Common myeloid progenitor, CD34-positive (primary cell): ENCODE data around the gene OGFOD1. TPM values are rescaled to one million over a fixed set of nuclear protein-coding genes. Genes with fewer than 3 reads are reported as not detected.
A peak's percentile ranks its signal among the peaks of the same experiment; 100 is the strongest.

Experiments
- CTCF ChIA-PET: fragments of 350-600 bp; sonication (Branson Sonifier 250); formaldehyde crosslinking; loops from one replicate; lab custom pipeline; 2021; ENCODE audit warnings: antibody characterized with exemption; lab: Charles Lee
- POLR2A ChIA-PET: fragments of 350-600 bp; sonication (Branson Sonifier 250); formaldehyde crosslinking; loops from one replicate; lab custom pipeline; 2021; ENCODE audit warnings: antibody characterized with exemption; lab: Charles Lee
- DNase-seq, 3 donors: peaks; one replicate each; pipeline versions ENCODE4 v3.0.0 to v3.0.0-alpha.2; 2013
- H3K27ac ChIP-seq, 2 experiments: 1 replicate in 1 of 2; 2 replicates in 1 of 2; pipeline ENCODE4 v1.7.0; 2013; ENCODE audit warnings: inconsistent platforms in 2 of 2, low read length in 2 of 2, mild to moderate bottlenecking in 2 of 2, low read depth in 1 of 2, moderate library complexity in 1 of 2; ENCODE audit not compliant: severe bottlenecking in 2 of 2, insufficient read depth in 1 of 2, poor library complexity in 1 of 2
- H3K27me3 ChIP-seq, 5 experiments: replicated peaks in 2 of 5; 1 replicate in 3 of 5; 2 replicates in 2 of 5; pipeline versions ENCODE4 v1.6.1 to v1.7.0; 2013; ENCODE audit warnings: low read length in 4 of 5, mild to moderate bottlenecking in 2 of 5, moderate library complexity in 2 of 5, inconsistent platforms in 1 of 5; ENCODE audit not compliant: insufficient read depth in 5 of 5, control insufficient read depth in 4 of 5
- H3K36me3 ChIP-seq, 4 experiments: 1 replicate in 2 of 4; 2 replicates in 2 of 4; pipeline versions ENCODE4 v1.6.1 to v1.7.0; 2013; ENCODE audit warnings: low read length in 3 of 4, control low read depth in 1 of 4, mild to moderate bottlenecking in 1 of 4; ENCODE audit not compliant: control insufficient read depth in 4 of 4, insufficient read depth in 4 of 4
- H3K4me1 ChIP-seq, 4 experiments: 1 replicate in 3 of 4; 2 replicates in 1 of 4; pipeline versions ENCODE4 v1.6.1 to v1.7.1; 2013; ENCODE audit warnings: low read length in 3 of 4, mild to moderate bottlenecking in 3 of 4, control low read depth in 1 of 4, inconsistent platforms in 1 of 4, moderate library complexity in 1 of 4; ENCODE audit not compliant: control insufficient read depth in 4 of 4, insufficient read depth in 4 of 4; ENCODE audit errors: control extremely low read depth in 1 of 4
- H3K4me3 ChIP-seq, 7 experiments: 1 replicate in 4 of 7; 2 replicates in 3 of 7; pipeline versions ENCODE4 v1.5.1 to v1.7.0; 2013; ENCODE audit warnings: mild to moderate bottlenecking in 7 of 7, low read length in 6 of 7, moderate library complexity in 6 of 7, inconsistent platforms in 2 of 7, low read depth in 2 of 7, control low read depth in 1 of 7; ENCODE audit not compliant: insufficient read depth in 4 of 7, control insufficient read depth in 1 of 7; ENCODE audit errors: extremely low read depth in 1 of 7
- H3K9me3 ChIP-seq, 5 experiments: 1 replicate in 4 of 5; 2 replicates in 1 of 5; pipeline versions ENCODE4 v1.6.1 to v1.7.1; 2013; ENCODE audit warnings: low read length in 4 of 5, mild to moderate bottlenecking in 2 of 5, inconsistent platforms in 1 of 5, low read depth in 1 of 5, moderate library complexity in 1 of 5; ENCODE audit not compliant: control insufficient read depth in 4 of 5, insufficient read depth in 2 of 5; ENCODE audit errors: control extremely low read depth in 1 of 5
- WGBS: methylation state at CpG from one replicate; pipeline ENCODE4 v1.1.5; 2013; ENCODE audit not compliant: insufficient coverage; 5-methylcytosine and 5-hydroxymethylcytosine counted together
- polyA plus RNA-seq: library from polyadenylated mRNA; unstranded; fragments of 120-200 nt; gene quantifications from one replicate; pipeline ENCODE4 v1.2.1, GENCODE V29; 2013

OGFOD1 gene
- polyA plus RNA-seq: 32.4 TPM

- peaks cover 16 to 31% (median 24%) of the 10 kb centered on the region in 4 experiments for H3K4me1 ChIP-seq
Measured at GRCh38 chr16:56450986-56451752, at the start of gene OGFOD1, which contains the start of gene NUDT21. OGFOD1 (plus strand) TSS chr16:56451554; CDS start chr16:56451613, 59 bp downstream. NUDT21 (minus strand) TSS chr16:56451332; CDS start chr16:56451202, 130 bp downstream.

GRCh38 chr16:56405977-56406672 is 45.2 kb upstream of the OGFOD1 start:
- WGBS: no CpG with 5 or more reads among the region's 4 CpGs
- CTCF ChIA-PET: no interaction called here
- POLR2A ChIA-PET: no interaction called here
- peaks cover 21 to 65% (median 48%) of the 10 kb centered on the region in 4 experiments for H3K36me3 ChIP-seq
- H3K4me3 ChIP-seq: no peak overlapping the region
- H3K4me1 ChIP-seq: peaks cover 0 to 2% (median 0%) of the 10 kb centered on the region in 4 experiments
- H3K9me3 ChIP-seq: no peaks in the 10 kb centered on the region
- peak in 2 of 3 donors; percentile 44 to 62 for DNase-seq
- H3K27me3 ChIP-seq: no peaks in the 10 kb centered on the region
- H3K27ac ChIP-seq: no peak overlapping the region

More at GRCh38 chr16:56450986-56451752, at the start of gene OGFOD1, which contains the start of gene NUDT21:
- under 1% methylated on average over 49 of the region's 56 CpGs for WGBS
- H3K36me3 ChIP-seq: peaks cover 13 to 32% (median 17%) of the 10 kb centered on the region in 4 experiments
- DNase-seq: peak; percentile 97 to 99 (median 98)
- ChIA-PET POLR2A (no interaction called here), CTCF (interaction anchor here (0.6 kb wide), 1 partner anchor 11 kb away, joined by 3 read pairs; no protein-coding TSS in a partner anchor)
- peak within 1 kb of the TSS; percentile 62 to 89 for H3K27ac ChIP-seq
- H3K9me3 ChIP-seq: no peaks in the 10 kb centered on the region
- no peaks in the 10 kb centered on the region for H3K27me3 ChIP-seq
- H3K4me3 ChIP-seq: peak within 1 kb of the TSS; percentile 83 to 98 (median 97)

GRCh38 chr16:56408379-56409098 is 42.8 kb upstream of the OGFOD1 start:
- Histone ChIP-seq H3K27me3 (no peaks in the 10 kb centered on the region), H3K9me3 (no peaks in the 10 kb centered on the region), H3K4me3 (no peak overlapping the region), H3K27ac (no peak overlapping the region), H3K36me3 (peaks cover 18 to 60% (median 41%) of the 10 kb centered on the region in 4 experiments), H3K4me1 (peaks cover 0 to 2% (median 0%) of the 10 kb centered on the region in 4 experiments)
- 95% methylated on average over 7 of the region's 7 CpGs for WGBS
- CTCF ChIA-PET: interaction anchor here (1.0 to 1.4 kb wide), 3 partner anchors 8 to 52 kb away, joined by 3 to 4 read pairs (median 3); no protein-coding TSS in a partner anchor
- DNase-seq: no peak
- POLR2A ChIA-PET: no interaction called here

- Histone ChIP-seq H3K36me3 (peaks cover 18 to 56% (median 40%) of the 10 kb centered on the region in 4 experiments), H3K4me3 (no peak overlapping the region), H3K9me3 (no peaks in the 10 kb centered on the region), H3K4me1 (peaks cover 0 to 2% (median 0%) of the 10 kb centered on the region in 4 experiments), H3K27me3 (no peaks in the 10 kb centered on the region), H3K27ac (no peak overlapping the region)
- ChIA-PET POLR2A (no interaction called here), CTCF (interaction anchor here (1.3 to 1.4 kb wide), 2 partner anchors 9 to 21 kb away, joined by 3 to 4 read pairs; no protein-coding TSS in a partner anchor)
- WGBS: 84% methylated on average over 3 of the region's 4 CpGs
- DNase-seq: no peak
Measured at GRCh38 chr16:56409195-56409594, 42.2 kb upstream of the OGFOD1 start.

- Histone ChIP-seq H3K27ac (no peak overlapping the region), H3K4me1 (peaks cover 0 to 6% (median 3%) of the 10 kb centered on the region in 4 experiments), H3K4me3 (no peak overlapping the region), H3K9me3 (no peaks in the 10 kb centered on the region), H3K36me3 (peaks cover 12 to 41% (median 33%) of the 10 kb centered on the region in 4 experiments), H3K27me3 (no peaks in the 10 kb centered on the region)
- 100% methylated on average over 1 of the region's 5 CpGs for WGBS
- POLR2A ChIA-PET: no interaction called here
- DNase-seq: no peak
- CTCF ChIA-PET: interaction anchor here (0.6 kb wide), 2 partner anchors 10 to 370 kb away, joined by 3 to 4 read pairs; no protein-coding TSS in a partner anchor
Measured at GRCh38 chr16:56411123-56411522, 40.2 kb upstream of the OGFOD1 start.

- Histone ChIP-seq H3K4me1 (peaks cover 0 to 8% (median 5%) of the 10 kb centered on the region in 4 experiments), H3K9me3 (no peaks in the 10 kb centered on the region), H3K4me3 (no peak overlapping the region), H3K27ac (no peak overlapping the region), H3K36me3 (peaks cover 12 to 41% (median 33%) of the 10 kb centered on the region in 4 experiments), H3K27me3 (no peaks in the 10 kb centered on the region)
- CTCF ChIA-PET: interaction anchor here (0.6 kb wide), 2 partner anchors 10 to 371 kb away, joined by 3 to 4 read pairs; no protein-coding TSS in a partner anchor
- no peak for DNase-seq
- WGBS: 100% methylated on average over 2 of the region's 2 CpGs
- POLR2A ChIA-PET: no interaction called here
Measured at GRCh38 chr16:56411624-56412023, 39.7 kb upstream of the OGFOD1 start.
